Dedifferentiated amniotic fluid mesenchymal stem cell (primary cell): ENCODE measurements around the gene RFC2.
A peak's percentile ranks its signal among the peaks of the same experiment; 100 is the strongest.

Experiments
- DNase-seq: peaks from one replicate; pipeline ENCODE4 v3.0.0-alpha.2; 2016; ENCODE audit errors: extremely low spot score

RFC2 gene

GRCh38 chr7:74254129-74254857 lies at the start of gene RFC2:
TSS of gene RFC2 (minus strand) at chr7:74254399. CDS start at chr7:74254383, 16 bp downstream.
- peak; percentile 93 for DNase-seq

GRCh38 chr7:74302745-74303221 lies 48.6 kb upstream of the RFC2 start:
- DNase-seq, result no peak

DNA sequence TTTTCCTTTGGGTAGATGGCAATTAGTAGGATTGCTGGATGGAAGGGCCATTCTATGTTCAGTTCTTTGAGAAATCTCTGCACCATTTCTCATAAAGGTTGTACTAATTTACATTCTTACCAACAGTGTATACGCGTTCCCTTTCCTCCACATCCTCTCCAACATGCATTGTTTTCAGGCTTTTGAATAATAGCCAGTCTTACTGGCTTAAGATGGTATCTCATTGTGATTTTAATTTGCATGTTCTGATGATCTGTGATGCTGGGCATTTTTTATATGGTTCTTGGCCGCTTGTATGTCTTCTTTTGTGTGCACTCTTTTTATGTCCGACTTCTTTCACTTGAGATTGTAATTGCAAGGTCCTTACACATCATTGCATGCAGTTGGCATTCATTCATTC lies 46.7 kb upstream of the RFC2 start:
- DNase-seq, result no peak

GRCh38 chr7:74299401-74299800 lies 45.2 kb upstream of the RFC2 start:
- DNase-seq, result no peak

GRCh38 chr7:74297516-74298233 lies 43.5 kb upstream of the RFC2 start:
- DNase-seq, result no peak

DNA sequence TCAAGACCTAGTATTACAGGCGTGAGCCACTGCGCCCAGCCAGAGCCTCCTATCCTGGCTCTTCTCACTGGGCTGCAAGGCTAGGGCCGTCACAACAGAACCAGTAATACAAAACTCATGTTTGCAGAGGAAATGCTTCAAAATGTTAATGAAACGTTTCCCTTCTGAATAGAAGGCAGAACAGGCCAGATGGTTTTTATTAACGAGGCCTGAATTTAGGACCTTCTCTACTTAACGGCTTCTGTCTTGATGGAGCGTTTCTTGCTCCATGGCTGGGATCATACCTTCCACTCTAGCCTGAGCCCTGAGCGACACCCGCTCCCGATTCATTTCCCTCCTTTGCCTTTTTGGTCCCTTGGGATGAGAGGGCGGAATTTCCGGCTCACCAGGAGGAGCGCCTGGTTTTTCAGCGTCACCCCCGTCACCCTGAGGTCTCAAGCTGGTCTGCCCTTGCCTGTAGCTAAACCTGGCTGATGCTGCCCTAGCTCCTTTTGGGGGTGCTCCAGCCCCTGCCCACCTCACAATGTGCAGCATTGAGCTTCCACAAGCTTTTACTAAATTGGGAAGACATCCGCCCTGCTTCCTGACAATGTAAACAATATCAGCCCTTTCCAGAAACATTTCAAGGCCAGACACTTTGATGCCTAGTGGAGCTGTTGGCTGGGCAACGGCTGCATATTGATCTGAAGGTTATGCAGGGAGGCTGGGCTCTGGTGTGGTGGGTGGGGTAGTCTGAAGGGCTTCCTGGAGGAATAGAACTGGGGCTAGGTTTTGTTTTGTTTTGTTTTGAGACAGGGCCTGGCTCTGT lies 40.2 kb upstream of the RFC2 start:
- peak; percentile 54 for DNase-seq

DNA sequence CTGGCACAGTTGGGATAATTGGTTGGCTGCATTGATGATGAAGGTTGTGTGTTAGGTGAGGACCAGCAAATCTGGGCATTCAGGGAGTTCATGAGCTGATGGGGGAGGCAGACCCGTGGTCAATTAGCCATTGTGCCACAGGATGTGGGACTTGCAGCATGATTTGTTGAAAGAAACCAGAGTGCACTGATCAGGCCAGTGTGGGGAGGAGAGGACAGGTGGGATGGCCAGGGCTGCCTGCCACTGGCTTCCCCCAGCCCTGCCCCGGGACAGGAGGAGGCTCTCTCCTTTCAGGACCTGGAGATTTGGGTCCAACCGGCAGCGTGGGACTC lies 39.3 kb upstream of the RFC2 start:
- no peak for DNase-seq

DNA sequence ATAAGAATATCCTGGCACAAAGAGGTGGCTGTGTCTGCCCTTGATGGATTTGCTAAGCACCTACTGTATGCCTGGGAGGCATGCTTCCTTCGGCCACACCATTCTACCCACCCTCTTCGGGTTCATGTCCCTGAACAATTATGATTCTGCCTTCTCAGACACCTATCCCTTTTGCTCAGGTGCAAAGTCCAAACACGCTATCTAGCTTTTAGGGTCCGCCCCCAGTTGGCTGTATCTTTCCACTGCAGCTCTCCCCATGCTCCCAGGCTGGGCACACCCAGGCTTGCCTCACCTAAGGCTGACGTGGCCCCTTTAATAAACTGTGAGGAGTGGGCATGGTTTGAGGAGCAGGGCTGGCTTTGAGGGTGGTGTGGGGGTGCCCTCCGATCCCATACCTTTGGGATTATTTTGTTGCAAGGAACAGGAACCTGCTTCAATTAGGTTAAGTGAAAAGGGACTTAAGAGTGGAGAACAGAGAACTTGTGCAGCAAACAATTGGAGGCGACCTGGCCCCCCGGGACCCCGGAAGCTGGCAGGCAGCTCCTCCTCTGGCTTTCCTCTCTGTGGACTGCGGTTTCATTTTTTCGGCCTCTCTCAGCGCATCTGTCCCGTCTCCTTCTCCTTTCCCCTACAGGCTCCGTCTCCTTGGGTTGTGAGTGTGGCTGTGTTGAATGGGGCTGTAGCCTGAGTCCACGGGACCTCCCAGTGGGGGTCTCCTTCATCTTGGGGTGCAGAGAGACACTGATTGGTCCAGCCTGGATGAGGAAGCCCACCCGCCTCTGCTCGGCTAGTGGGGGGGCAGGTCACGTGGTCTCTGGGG lies 38.8 kb upstream of the RFC2 start:
- DNase-seq, result no peak

DNA sequence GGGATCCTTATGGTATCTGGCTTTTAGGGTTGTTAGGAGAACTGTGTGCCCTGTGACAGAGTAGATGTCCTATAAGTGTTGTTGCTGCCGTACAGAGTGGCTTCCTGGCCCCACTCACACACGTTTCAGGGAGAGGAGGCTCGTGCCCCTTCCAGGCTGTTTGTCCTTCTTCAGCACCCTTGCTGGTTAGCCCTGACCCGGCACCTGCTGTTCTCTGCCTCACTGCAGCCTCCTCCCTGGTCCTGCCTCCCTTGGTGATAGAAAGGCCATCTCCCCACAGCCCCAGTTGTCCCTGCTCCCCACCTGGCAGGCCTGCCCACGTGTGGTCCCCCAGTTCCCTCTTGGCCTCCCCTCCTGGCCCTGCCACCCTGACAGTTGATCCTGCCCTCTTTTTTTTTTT lies 37.3 kb upstream of the RFC2 start:
- no peak for DNase-seq

GRCh38 chr7:74290981-74291441 lies 36.8 kb upstream of the RFC2 start:
- DNase-seq, result no peak

DNA sequence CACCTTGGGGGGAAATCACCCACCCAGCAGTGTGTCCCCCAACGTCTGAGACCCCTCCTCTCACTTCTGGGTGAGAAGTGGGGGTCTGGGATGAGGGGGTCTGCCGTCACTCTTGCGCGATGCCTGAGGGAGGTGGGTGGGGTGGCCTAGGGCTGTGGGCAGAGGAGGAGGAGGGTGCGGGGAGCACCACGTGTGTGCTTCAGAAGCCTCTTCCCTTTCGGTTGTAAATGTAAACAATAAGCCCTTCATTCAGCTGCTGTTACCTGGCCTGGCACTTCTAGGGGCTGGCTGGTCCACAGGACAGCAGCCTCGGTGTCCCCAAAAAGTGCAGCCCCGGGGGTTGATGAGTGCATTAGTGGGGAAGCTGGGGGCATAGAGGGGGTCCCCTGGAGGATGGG lies 36.4 kb upstream of the RFC2 start:
- DNase-seq, result no peak

GRCh38 chr7:74289659-74290552 lies 35.7 kb upstream of the RFC2 start:
- no peak for DNase-seq

GRCh38 chr7:74289018-74289658 lies 34.9 kb upstream of the RFC2 start, which contains the start of gene CLIP2:
TSS of gene CLIP2 (plus strand) at chr7:74289407. CDS start at chr7:74317547, 28,140 bp downstream.
- peak; percentile 55 for DNase-seq

GRCh38 chr7:74288034-74288881 lies 34.1 kb upstream of the RFC2 start:
- no peak for DNase-seq

GRCh38 chr7:74287303-74288033 lies 33.3 kb upstream of the RFC2 start:
- no peak for DNase-seq

DNA sequence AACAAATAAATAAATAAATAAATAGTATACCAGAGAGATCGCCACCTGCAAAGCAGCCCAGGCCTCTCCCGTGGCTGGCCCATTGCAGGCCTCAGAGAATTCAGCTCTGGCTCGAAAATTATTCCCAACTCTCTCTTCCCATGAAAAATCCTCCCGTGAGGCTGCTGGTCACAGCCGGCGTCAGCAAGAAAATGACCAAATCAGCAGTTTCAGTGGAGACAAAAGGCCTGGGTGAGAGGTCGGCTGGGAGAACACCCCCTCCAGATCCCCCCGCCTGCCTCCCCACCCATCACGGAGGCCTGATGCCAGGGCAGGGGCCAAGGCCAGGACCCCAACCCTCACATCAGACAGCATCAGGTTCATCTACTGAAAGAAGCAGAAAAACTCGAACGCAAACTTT lies 31.9 kb upstream of the RFC2 start:
- DNase-seq, result no peak

- no peak for DNase-seq
Observed at GRCh38 chr7:74284781-74285259, 30.6 kb upstream of the RFC2 start.

GRCh38 chr7:74283858-74284447 lies 29.8 kb upstream of the RFC2 start:
- no peak for DNase-seq
